ENCODE results near the gene DGCR6.
"Not testable (repeated sequence)": the region's sequence is repeated elsewhere in the genome, so short reads cannot be mapped to it uniquely, and the experiment has no call there.

The DGCR6 gene

GRCh38 chr22:18952022-18952421, 45.9 kb downstream of the DGCR6 start:
- FAIRE-seq (no peak), DNase-seq (ENCODE audit: insufficient read length) (no peak)
- no peak for TF ChIP-seq POLR2A (IDR thresholded peaks at IDR 0.05; ENCODE audit: low read depth, low read length)

- FAIRE-seq; DNase-seq (ENCODE audit: insufficient read length): not testable (repeated sequence)
Measured at GRCh38 chr22:18953128-18953527, 47.0 kb downstream of the DGCR6 start.

- FAIRE-seq (peak; percentile 60), DNase-seq (ENCODE audit: insufficient read length) (peak; percentile 81)
Measured at GRCh38 chr22:18954303-18954989, 48.3 kb downstream of the DGCR6 start.

- no peak for TF ChIP-seq TAF1 (IDR thresholded peaks at IDR 0.05; ENCODE audit: borderline replicate concordance, low read depth, low read length)
- TF ChIP-seq POLR2AphosphoS5 (IDR thresholded peaks at IDR 0.05; ENCODE audit: low read depth, low read length), result no peak
- TF ChIP-seq POLR2A (IDR thresholded peaks at IDR 0.05; ENCODE audit: low read depth, low read length), result no peak
- FAIRE-seq (no peak), DNase-seq (ENCODE audit: insufficient read length) (no peak)
Measured at GRCh38 chr22:18954990-18955571, 49.0 kb downstream of the DGCR6 start.

- FAIRE-seq (no peak), DNase-seq (ENCODE audit: insufficient read length) (no peak)
- TF ChIP-seq POLR2A (IDR thresholded peaks at IDR 0.05; ENCODE audit: low read depth, low read length) (no peak), POLR2AphosphoS5 (IDR thresholded peaks at IDR 0.05; ENCODE audit: low read depth, low read length) (no peak), TAF1 (IDR thresholded peaks at IDR 0.05; ENCODE audit: borderline replicate concordance, low read depth, low read length) (no peak)
Measured at GRCh38 chr22:18955696-18956095, 49.6 kb downstream of the DGCR6 start.

- FAIRE-seq, result not testable (repeated sequence)
Measured at GRCh38 chr22:18956121-18956895, 50.2 kb downstream of the DGCR6 start.

GRCh38 chr22:18956956-18957355, 50.8 kb downstream of the DGCR6 start:
- DNase-seq (ENCODE audit: insufficient read length); FAIRE-seq: not testable (repeated sequence)

More at GRCh38 chr22:18956121-18956895, 50.2 kb downstream of the DGCR6 start:
- not testable (repeated sequence) for DNase-seq (ENCODE audit: insufficient read length)

GRCh38 chr22:18957621-18958320, 51.7 kb downstream of the DGCR6 start:
- not testable (repeated sequence) for DNase-seq (ENCODE audit: insufficient read length); FAIRE-seq

- not testable (repeated sequence) for DNase-seq (ENCODE audit: insufficient read length)
Measured at GRCh38 chr22:18958321-18958705, 52.2 kb downstream of the DGCR6 start.

GRCh38 chr22:18958738-18959137, 52.6 kb downstream of the DGCR6 start:
- not testable (repeated sequence) for FAIRE-seq; DNase-seq (ENCODE audit: insufficient read length)

More at GRCh38 chr22:18958321-18958705, 52.2 kb downstream of the DGCR6 start:
- not testable (repeated sequence) for FAIRE-seq

GRCh38 chr22:18959266-18959665, 53.1 kb downstream of the DGCR6 start:
- FAIRE-seq; DNase-seq (ENCODE audit: insufficient read length): not testable (repeated sequence)

- DNase-seq (ENCODE audit: insufficient read length); FAIRE-seq: not testable (repeated sequence)
Measured at GRCh38 chr22:18959741-18960140, 53.6 kb downstream of the DGCR6 start.

GRCh38 chr22:18960166-18960820, 54.2 kb downstream of the DGCR6 start:
- not testable (repeated sequence) for DNase-seq (ENCODE audit: insufficient read length); FAIRE-seq

- FAIRE-seq; DNase-seq (ENCODE audit: insufficient read length): not testable (repeated sequence)
Measured at GRCh38 chr22:18961201-18961600, 55.1 kb downstream of the DGCR6 start.

Measured in GM12892 (cell line).